ENCODE data around the gene N4BP2L1.
"Not testable (repeated sequence)": the region's sequence is repeated elsewhere in the genome, so short reads cannot be mapped to it uniquely, and the experiment has no call there.

N4BP2L1 gene

GRCh38 chr13:32384702-32385101 lies 43.2 kb downstream of the N4BP2L1 start:
- DNase-seq, result no peak

- no peak for DNase-seq
Measured at GRCh38 chr13:32383836-32384618, 43.9 kb downstream of the N4BP2L1 start.

GRCh38 chr13:32381539-32381938 lies 46.4 kb downstream of the N4BP2L1 start:
- peak; percentile 15 for DNase-seq

GRCh38 chr13:32378012-32378411 lies 49.9 kb downstream of the N4BP2L1 start:
- no peak for DNase-seq

- DNase-seq, result no peak
Measured at GRCh38 chr13:32376642-32377415, 51.1 kb downstream of the N4BP2L1 start.

- DNase-seq, result no peak
Measured at GRCh38 chr13:32370805-32371204, 57.1 kb downstream of the N4BP2L1 start.

GRCh38 chr13:32362574-32362973 lies 65.4 kb downstream of the N4BP2L1 start:
- DNase-seq, result no peak

- DNase-seq, result not testable (repeated sequence)
Measured at GRCh38 chr13:32355935-32356334, 72.0 kb downstream of the N4BP2L1 start.

- no peak for DNase-seq
Measured at GRCh38 chr13:32354040-32354439, 73.9 kb downstream of the N4BP2L1 start.

GRCh38 chr13:32350839-32351441 lies 77.0 kb downstream of the N4BP2L1 start:
- not testable (repeated sequence) for DNase-seq
